NCI-H2196 treated with DMSO at 0.1 percent for 48 hours (cell line): ENCODE data around the gene ZNF830.
"Not testable (repeated sequence)": the region's sequence is repeated elsewhere in the genome, so short reads cannot be mapped to it uniquely, and the experiment has no call there.

Experiments
- DNase-seq: peaks from one replicate; lab custom pipeline; 2025; ENCODE audit not compliant: unreplicated experiment; lab: John Stamatoyannopoulos, UW

ZNF830 gene

GRCh38 chr17:34961093-34961911, at the start of gene ZNF830, which contains the start of gene CCT6B:
TSS of gene ZNF830 (plus strand) at chr17:34961540. CDS start at chr17:34961567, 27 bp downstream.
TSS of gene CCT6B (minus strand) at chr17:34961460. CDS start at chr17:34961393, 67 bp downstream.
- DNase-seq = peak; percentile 45

GRCh38 chr17:34913001-34913400, 48.3 kb upstream of the ZNF830 start:
- DNase-seq = no peak

GRCh38 chr17:34916120-34916519, 45.2 kb upstream of the ZNF830 start:
- no peak for DNase-seq

GRCh38 chr17:34917381-34917780, 44.0 kb upstream of the ZNF830 start:
- DNase-seq = no peak

GRCh38 chr17:34920676-34921075, 40.7 kb upstream of the ZNF830 start:
- no peak for DNase-seq

GRCh38 chr17:34926661-34927060, 34.7 kb upstream of the ZNF830 start:
- no peak for DNase-seq

GRCh38 chr17:34930283-34930682, 31.1 kb upstream of the ZNF830 start:
- DNase-seq = no peak

- not testable (repeated sequence) for DNase-seq
Observed at GRCh38 chr17:34950780-34951179, 10.6 kb upstream of the ZNF830 start.

GRCh38 chr17:34958438-34958837, 2.9 kb upstream of the ZNF830 start:
- no peak for DNase-seq

GRCh38 chr17:34974179-34974578, 12.8 kb downstream of the ZNF830 start:
- no peak for DNase-seq

- no peak for DNase-seq
Observed at GRCh38 chr17:34974794-34975785, 13.8 kb downstream of the ZNF830 start.

GRCh38 chr17:34979153-34979552, 17.8 kb downstream of the ZNF830 start:
- DNase-seq = no peak

- DNase-seq = no peak
Observed at GRCh38 chr17:34979650-34980352, 18.5 kb downstream of the ZNF830 start.

- DNase-seq = peak; percentile 42
Observed at GRCh38 chr17:34980353-34980680, 19.0 kb downstream of the ZNF830 start, which contains the start of gene LIG3. TSS of gene LIG3 (plus strand) at chr17:34980512. CDS start at chr17:34983006, 2,494 bp downstream.

GRCh38 chr17:34980681-34981537, 19.6 kb downstream of the ZNF830 start:
- no peak for DNase-seq

GRCh38 chr17:34981538-34982241, 20.4 kb downstream of the ZNF830 start:
- DNase-seq = no peak

GRCh38 chr17:34987232-34987631, 25.9 kb downstream of the ZNF830 start:
- DNase-seq = no peak

- no peak for DNase-seq
Observed at GRCh38 chr17:34988644-34989043, 27.3 kb downstream of the ZNF830 start.

- DNase-seq = no peak
Observed at GRCh38 chr17:34989473-34989872, 28.1 kb downstream of the ZNF830 start.
